NT2/D1 (cell line): ENCODE data around the gene SFXN1.

ENCODE experiments used
- DNase-seq: peaks from one replicate; pipeline ENCODE4 v3.0.0-alpha.2; 2011; ENCODE audit warnings: low read depth, low spot score
- H3K27me3 ChIP-seq: 2 replicates; pipeline ENCODE4 v1.6.0; 2011; ENCODE audit warnings: mild to moderate bottlenecking; ENCODE audit not compliant: insufficient read length, insufficient read depth
- H3K36me3 ChIP-seq: 2 replicates; pipeline ENCODE4 v1.6.1; 2011; ENCODE audit warnings: mild to moderate bottlenecking, low read length, mixed read lengths; ENCODE audit not compliant: insufficient read depth, insufficient read length
- H3K4me1 ChIP-seq: 2 replicates; pipeline ENCODE4 v1.5.1; 2011; ENCODE audit not compliant: insufficient read depth, insufficient read length
- H3K4me3 ChIP-seq: 2 replicates; pipeline ENCODE4 v1.5.1; 2011; ENCODE audit warnings: low read depth; ENCODE audit not compliant: insufficient read length
- H3K9ac ChIP-seq: 2 replicates; pipeline ENCODE4 v1.6.0; 2011; ENCODE audit warnings: low read depth; ENCODE audit not compliant: insufficient read length
- H3K9me3 ChIP-seq: 2 replicates; pipeline ENCODE4 v1.5.1; 2011; ENCODE audit warnings: mild to moderate bottlenecking, low read length; ENCODE audit not compliant: insufficient read depth
- SUZ12 ChIP-seq: IDR thresholded peaks from 2 replicates; pipeline ENCODE4 v1.6.1; 2011; ENCODE audit not compliant: insufficient read length, insufficient read depth; ENCODE audit errors: extremely low read depth
- YY1 ChIP-seq: IDR thresholded peaks from 2 replicates; pipeline ENCODE4 v1.6.1; 2011; ENCODE audit not compliant: insufficient read length, insufficient read depth
- ZNF274 ChIP-seq: IDR thresholded peaks from 2 replicates; pipeline ENCODE4 v1.6.1; 2011; ENCODE audit warnings: mild to moderate bottlenecking, low read depth, low read length

SFXN1 gene

DNA sequence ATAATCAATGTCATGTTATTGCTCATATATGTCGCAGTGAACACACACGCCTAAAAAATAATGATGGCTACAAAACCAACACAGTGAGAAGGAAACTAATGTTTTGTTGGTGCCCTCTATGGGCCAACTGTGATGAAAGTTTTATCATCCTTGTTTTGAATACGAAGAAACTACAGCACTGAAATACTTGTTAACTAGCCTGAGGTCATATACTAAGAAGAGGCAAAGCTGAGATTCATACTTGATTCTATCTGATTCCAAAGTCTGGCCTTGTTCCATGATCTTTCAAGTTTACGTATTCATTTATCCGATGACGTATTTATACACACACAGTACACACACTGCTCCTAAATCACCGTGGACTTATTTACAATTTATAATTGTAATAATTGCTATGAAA lies 18.2 kb upstream of the SFXN1 start:
- Histone ChIP-seq H3K36me3 (no peaks in the 10 kb centered on the region), H3K9ac (no peak overlapping the region), H3K4me1 (no peaks in the 10 kb centered on the region), H3K27me3 (no peaks in the 10 kb centered on the region), H3K4me3 (no peak overlapping the region), H3K9me3 (no peaks in the 10 kb centered on the region)
- TF ChIP-seq SUZ12: no peak
- no peak for TF ChIP-seq ZNF274
- no peak for TF ChIP-seq YY1
- no peak for DNase-seq

DNA sequence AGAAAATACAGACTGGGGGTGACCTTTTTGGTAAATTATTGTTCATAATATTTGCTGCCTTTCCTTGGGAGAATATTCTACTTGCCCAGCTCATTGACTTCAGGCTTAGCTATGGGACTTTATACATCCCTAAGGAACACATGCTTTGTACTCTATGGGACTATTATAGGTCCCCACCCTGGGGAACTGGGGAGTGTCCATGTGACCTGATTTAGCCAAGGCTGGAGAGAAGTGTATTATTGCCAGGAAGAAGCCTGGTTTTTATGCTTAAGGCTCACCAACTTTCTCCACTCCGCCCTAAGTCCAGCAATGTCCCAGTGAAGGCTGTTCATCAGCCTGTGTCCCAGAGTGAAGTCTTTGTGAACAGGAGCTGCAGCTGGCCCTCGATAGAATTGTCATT lies 17.8 kb upstream of the SFXN1 start:
- H3K27me3 ChIP-seq: no peaks in the 10 kb centered on the region

DNA sequence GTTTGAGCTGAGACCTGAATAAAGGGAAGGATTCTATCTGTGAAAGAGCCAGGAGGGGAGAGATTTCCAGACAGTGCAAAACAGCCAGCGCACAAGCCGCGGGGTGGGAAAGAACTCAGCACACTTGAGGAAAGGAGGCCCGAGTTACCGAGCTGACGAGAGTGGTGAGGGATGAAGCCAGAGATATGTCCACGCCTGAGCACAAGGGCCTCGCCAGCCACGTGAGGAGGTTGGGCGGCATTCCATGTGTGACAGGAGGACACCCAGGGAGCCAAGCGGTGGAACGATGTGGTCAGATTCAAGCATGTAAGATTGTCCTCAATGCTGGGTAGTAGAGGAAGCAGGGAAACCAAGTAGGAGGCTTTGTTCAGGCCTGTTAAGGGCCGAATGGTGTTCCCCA lies 17.0 kb upstream of the SFXN1 start:
- no peak for DNase-seq
- no peak for TF ChIP-seq ZNF274
- no peak for TF ChIP-seq SUZ12
- no peak for TF ChIP-seq YY1

More for the DNA sequence above, 17.8 kb upstream of the SFXN1 start:
- no peaks in the 10 kb centered on the region for H3K36me3 ChIP-seq
- no peaks in the 10 kb centered on the region for H3K9me3 ChIP-seq
- no peak for DNase-seq
- TF ChIP-seq ZNF274: no peak
- no peak for TF ChIP-seq SUZ12
- TF ChIP-seq YY1: no peak
- no peaks in the 10 kb centered on the region for H3K4me1 ChIP-seq
- H3K9ac ChIP-seq: no peak overlapping the region
- no peak overlapping the region for H3K4me3 ChIP-seq

DNA sequence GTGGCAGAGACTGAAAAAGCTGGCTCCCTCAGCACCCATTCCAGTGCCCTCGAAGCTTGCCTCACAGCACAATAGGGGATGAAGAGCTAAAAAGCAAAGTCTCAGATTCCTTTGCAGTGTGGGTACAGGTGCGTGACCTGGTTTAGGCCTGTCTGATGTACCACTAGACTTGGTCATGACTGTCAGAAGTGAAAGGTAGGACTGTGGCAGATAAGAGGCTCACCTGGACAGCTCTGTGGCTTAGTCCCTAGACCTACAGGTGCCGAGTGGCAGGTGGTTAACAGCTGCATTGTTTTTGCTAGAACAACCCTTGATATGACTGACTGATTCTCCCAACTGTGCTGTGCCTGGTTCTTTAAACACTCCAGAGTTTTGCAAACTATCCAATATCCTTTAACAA lies 14.7 kb upstream of the SFXN1 start:
- no peak for DNase-seq
- TF ChIP-seq SUZ12: no peak
- no peak for TF ChIP-seq YY1
- TF ChIP-seq ZNF274: no peak
- H3K27me3 ChIP-seq: no peaks in the 10 kb centered on the region
- no peaks in the 10 kb centered on the region for H3K9me3 ChIP-seq
- H3K4me3 ChIP-seq: no peak overlapping the region
- no peaks in the 10 kb centered on the region for H3K36me3 ChIP-seq
- no peak overlapping the region for H3K9ac ChIP-seq
- no peaks in the 10 kb centered on the region for H3K4me1 ChIP-seq

More for the DNA sequence above, 17.0 kb upstream of the SFXN1 start:
- Histone ChIP-seq H3K4me3 (no peak overlapping the region), H3K36me3 (no peaks in the 10 kb centered on the region), H3K9ac (no peak overlapping the region), H3K9me3 (no peaks in the 10 kb centered on the region), H3K27me3 (no peaks in the 10 kb centered on the region), H3K4me1 (no peaks in the 10 kb centered on the region)

DNA sequence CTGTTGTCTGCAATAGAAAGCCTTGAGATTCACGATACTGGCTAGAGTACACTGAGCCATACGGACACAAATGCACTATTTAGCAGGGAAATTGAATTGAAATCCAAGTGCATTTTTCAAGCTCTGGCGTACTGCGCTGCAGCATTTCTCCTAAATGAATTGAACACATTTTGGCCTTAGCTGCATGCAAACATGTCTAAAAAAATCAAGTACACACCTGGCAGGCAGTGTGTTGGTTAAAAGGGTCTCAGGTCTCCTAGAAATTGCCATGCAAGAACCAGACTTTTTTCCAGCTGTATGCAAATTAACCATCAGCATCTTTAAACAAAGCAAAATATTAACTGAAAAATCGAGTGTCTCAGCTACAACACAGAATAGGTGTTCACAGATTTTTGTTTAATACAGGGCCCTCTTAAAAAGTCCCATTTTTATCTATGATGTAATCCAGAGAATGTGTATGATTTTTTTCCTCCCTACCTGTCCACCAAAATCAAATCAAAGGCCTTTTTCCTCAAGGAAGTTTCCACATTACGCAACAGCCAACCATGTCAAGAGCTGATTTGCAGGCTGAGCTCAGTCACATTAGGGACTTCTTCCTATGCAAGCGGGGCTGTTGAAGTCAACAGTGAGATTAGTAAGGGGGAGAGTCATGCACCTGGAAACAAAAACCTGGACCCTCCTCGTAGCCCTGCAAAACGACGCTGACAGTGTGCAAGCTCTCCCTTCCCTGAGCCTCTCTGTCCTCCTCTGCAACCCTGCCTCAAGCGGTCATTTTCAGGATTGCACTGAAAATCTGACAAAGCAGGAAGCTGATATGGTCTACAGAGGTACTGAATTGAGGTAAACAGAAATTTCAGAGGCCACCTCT lies 14.1 kb upstream of the SFXN1 start:
- no peaks in the 10 kb centered on the region for H3K36me3 ChIP-seq
- H3K4me3 ChIP-seq: no peak overlapping the region
- H3K4me1 ChIP-seq: no peaks in the 10 kb centered on the region
- H3K27me3 ChIP-seq: no peaks in the 10 kb centered on the region
- TF ChIP-seq YY1: no peak
- TF ChIP-seq SUZ12: no peak
- TF ChIP-seq ZNF274: no peak
- H3K9me3 ChIP-seq: no peaks in the 10 kb centered on the region
- no peak for DNase-seq
- no peak overlapping the region for H3K9ac ChIP-seq

DNA sequence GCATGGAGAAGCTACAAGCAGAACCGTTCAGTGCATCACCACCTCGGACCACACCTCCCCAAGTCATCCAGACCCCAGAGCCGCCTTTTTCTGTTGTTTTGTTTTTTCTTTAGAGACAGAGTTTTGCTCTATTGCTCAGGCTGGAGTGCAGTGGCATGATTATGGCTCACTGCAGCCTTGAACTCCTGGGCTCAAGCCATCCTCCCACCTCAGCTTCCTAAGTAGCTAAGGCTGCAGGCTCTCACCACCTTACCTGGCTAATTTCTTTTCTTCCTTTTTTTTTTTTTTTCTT lies 13.5 kb upstream of the SFXN1 start:
- Histone ChIP-seq H3K9ac (no peak overlapping the region), H3K4me3 (no peak overlapping the region), H3K27me3 (no peaks in the 10 kb centered on the region), H3K36me3 (no peaks in the 10 kb centered on the region), H3K9me3 (no peaks in the 10 kb centered on the region), H3K4me1 (no peaks in the 10 kb centered on the region)
- TF ChIP-seq SUZ12 (no peak), ZNF274 (no peak), YY1 (no peak)
- no peak for DNase-seq

DNA sequence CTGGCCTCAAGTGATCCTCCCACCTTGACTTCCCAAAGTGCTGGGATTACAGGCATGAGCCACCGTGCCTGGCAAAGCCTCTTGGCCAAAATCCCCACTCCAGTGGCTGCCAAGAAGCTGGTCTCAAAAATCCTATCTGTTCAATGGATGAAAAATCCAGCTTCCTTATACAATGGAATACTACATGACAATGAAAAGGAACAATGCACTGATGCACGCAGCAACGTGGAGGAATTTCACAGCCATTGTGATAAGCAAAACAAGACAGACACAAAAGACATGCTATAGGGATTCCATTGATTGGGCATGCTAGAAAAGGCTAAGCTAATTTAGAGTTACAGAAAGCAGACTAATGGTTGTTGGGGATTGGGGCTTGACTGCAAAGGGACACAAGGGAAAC lies 13.1 kb upstream of the SFXN1 start:
- Histone ChIP-seq H3K9me3 (no peaks in the 10 kb centered on the region), H3K9ac (no peak overlapping the region), H3K4me1 (peaks cover under 1% of the 10 kb centered on the region), H3K27me3 (no peaks in the 10 kb centered on the region), H3K4me3 (no peak overlapping the region), H3K36me3 (no peaks in the 10 kb centered on the region)
- TF ChIP-seq SUZ12 (no peak), ZNF274 (no peak), YY1 (no peak)
- no peak for DNase-seq
